GM23248 (cell line): ENCODE data around the gene ZC3H18.

Source experiments
- EZH2 ChIP-seq: fragments of 200-600 bp; sonication (generic); IDR thresholded peaks from 2 replicates; pipeline ENCODE4 v1.6.1; 2018; ENCODE audit warnings: antibody characterized with exemption, mild to moderate bottlenecking; ENCODE audit not compliant: insufficient read depth, poor library complexity, severe bottlenecking
- EZH2phosphoT487 ChIP-seq: fragments of 200-600 bp; sonication (generic); IDR thresholded peaks from 2 replicates; pipeline ENCODE4 v1.6.1; 2018; ENCODE audit warnings: antibody characterized with exemption, moderate library complexity, mild to moderate bottlenecking, low read depth; ENCODE audit not compliant: insufficient read depth

GRCh38 chr16:88617268-88618031, 47.2 kb downstream of the ZC3H18 start:
- TF ChIP-seq EZH2phosphoT487 (no peak), EZH2 (no peak)
